ENCODE results near the gene KCNK10.

Gene KCNK10

GRCh38 chr14:88326352-88327103, 3.5 kb upstream of the KCNK10 start:
- TF ChIP-seq CTCF (conservative IDR thresholded peaks at IDR 0.05) (no peak), ZFX (IDR thresholded peaks at IDR 0.05) (no peak)

GRCh38 chr14:88325883-88326282, 2.8 kb upstream of the KCNK10 start:
- no peak overlapping the region for H3K27ac ChIP-seq
- TF ChIP-seq CTCF (conservative IDR thresholded peaks at IDR 0.05) (no peak), ZFX (IDR thresholded peaks at IDR 0.05) (no peak)

More at GRCh38 chr14:88326352-88327103, 3.5 kb upstream of the KCNK10 start:
- no peak overlapping the region for H3K27ac ChIP-seq

- H3K27ac ChIP-seq: no peak overlapping the region
- TF ChIP-seq CTCF (conservative IDR thresholded peaks at IDR 0.05) (no peak), ZFX (IDR thresholded peaks at IDR 0.05) (no peak)
Observed at GRCh38 chr14:88324930-88325329, 1.9 kb upstream of the KCNK10 start.

- no peak for TF ChIP-seq ZFX (IDR thresholded peaks at IDR 0.05)
- H3K27ac ChIP-seq: no peak overlapping the region
Observed at GRCh38 chr14:88324491-88324890, 1.4 kb upstream of the KCNK10 start.

GRCh38 chr14:88323523-88324199, 592 bp upstream of the KCNK10 start:
- TF ChIP-seq ZFX (IDR thresholded peaks at IDR 0.05): no peak
- no peak for TF ChIP-seq CTCF (conservative IDR thresholded peaks at IDR 0.05)
- no peak overlapping the region for H3K27ac ChIP-seq

GRCh38 chr14:88322504-88323085, 474 bp downstream of the KCNK10 start:
- TF ChIP-seq ZFX (IDR thresholded peaks at IDR 0.05) (no peak), CTCF (conservative IDR thresholded peaks at IDR 0.05) (no peak)

GRCh38 chr14:88321692-88322503, 1.2 kb downstream of the KCNK10 start:
- no peak overlapping the region for H3K27ac ChIP-seq
- TF ChIP-seq ZFX (IDR thresholded peaks at IDR 0.05): no peak
- no peak for TF ChIP-seq CTCF (conservative IDR thresholded peaks at IDR 0.05)

More at GRCh38 chr14:88322504-88323085, 474 bp downstream of the KCNK10 start:
- no peak overlapping the region for H3K27ac ChIP-seq
